DND-41 (cell line): Measurements from ENCODE around the gene STAC2.

Experiments
- EZH2 ChIP-seq: IDR thresholded peaks from 3 replicates; pipeline ENCODE4 v1.6.1; 2012; ENCODE audit warnings: borderline replicate concordance, low read depth, mild to moderate bottlenecking, moderate library complexity, low read length, inconsistent platforms; ENCODE audit not compliant: severe bottlenecking
- TF ChIP-seq, protein P1 (sequence below): IDR thresholded peaks from 2 replicates; pipeline ENCODE4 v1.5.1; 2012; ENCODE audit warnings: borderline replicate concordance, low read length, moderate library complexity, mild to moderate bottlenecking; ENCODE audit not compliant: poor library complexity, severe bottlenecking; ENCODE audit errors: extremely low read depth

DNA sequence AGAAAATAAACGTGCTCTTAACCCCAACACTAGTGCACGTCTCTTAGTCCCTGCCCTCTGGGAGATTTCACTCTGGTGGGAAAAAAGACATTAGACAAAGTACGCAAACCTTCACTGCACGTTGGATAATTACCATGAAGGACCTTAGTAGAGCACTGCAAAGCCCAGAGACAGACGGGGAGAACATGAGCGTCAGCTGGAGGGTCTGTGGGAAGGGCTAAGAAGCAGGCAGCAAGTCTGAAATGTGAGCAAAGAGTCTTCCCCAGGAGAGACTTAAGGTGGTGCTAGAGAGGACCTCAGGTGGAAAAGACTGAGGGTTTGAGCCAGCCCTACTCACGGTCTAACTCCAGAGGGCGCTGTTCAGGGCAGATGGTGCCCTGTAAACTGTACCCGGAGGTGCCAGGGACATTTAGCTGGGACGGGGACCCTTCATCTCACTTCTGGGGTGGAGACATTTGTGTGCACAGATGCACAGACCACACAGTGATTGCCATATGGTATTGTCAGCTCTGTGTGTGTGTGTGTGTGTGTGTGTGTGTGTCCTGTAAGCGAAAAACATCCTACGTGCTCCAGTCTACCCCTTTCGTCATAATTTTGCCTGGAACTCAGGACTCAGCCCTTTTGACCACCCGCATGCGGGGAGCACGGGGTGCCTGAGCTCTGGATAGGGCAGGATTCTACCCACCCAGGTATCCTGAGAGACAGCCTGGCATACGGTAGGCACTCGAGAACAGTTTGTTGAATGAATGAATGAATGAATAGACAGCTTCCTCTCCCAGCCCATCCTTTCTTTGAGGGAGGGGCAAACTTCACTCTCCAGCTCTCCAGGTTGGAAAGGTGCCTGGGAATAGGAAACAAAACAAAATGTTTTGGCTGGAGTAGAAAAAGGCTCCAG, 10.1 kb upstream of the STAC2 start:
- TF ChIP-seq, protein P1, sequence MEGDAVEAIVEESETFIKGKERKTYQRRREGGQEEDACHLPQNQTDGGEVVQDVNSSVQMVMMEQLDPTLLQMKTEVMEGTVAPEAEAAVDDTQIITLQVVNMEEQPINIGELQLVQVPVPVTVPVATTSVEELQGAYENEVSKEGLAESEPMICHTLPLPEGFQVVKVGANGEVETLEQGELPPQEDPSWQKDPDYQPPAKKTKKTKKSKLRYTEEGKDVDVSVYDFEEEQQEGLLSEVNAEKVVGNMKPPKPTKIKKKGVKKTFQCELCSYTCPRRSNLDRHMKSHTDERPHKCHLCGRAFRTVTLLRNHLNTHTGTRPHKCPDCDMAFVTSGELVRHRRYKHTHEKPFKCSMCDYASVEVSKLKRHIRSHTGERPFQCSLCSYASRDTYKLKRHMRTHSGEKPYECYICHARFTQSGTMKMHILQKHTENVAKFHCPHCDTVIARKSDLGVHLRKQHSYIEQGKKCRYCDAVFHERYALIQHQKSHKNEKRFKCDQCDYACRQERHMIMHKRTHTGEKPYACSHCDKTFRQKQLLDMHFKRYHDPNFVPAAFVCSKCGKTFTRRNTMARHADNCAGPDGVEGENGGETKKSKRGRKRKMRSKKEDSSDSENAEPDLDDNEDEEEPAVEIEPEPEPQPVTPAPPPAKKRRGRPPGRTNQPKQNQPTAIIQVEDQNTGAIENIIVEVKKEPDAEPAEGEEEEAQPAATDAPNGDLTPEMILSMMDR: peak; percentile 90
- TF ChIP-seq EZH2: no peak
